Measurements from ENCODE around the gene ATP7A.

Gene ATP7A

DNA sequence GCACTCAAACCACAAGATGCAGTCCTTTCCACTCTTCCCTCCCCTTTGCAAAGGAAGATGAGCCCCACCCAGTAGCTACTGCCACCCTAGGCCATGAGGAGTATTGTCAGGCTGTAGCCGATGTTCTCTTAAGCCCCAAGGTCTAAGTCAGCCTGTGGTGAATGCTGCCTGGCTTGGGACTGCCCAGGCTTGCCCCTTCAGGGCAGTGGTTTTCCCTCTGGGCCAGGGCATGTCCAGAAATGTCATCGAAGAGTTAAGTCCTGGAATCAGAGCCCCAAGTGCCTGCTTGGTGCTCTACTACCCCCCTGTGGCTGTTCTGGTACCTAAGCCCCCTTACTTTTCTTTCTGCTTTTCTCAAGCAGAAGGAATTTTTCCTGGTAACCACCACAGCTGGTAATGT is 181.8 kb downstream of the ATP7A start:
- H3K36me3 Mint-ChIP-seq, result peaks cover 2% of the 10 kb centered on the region
- peaks cover 4% of the 10 kb centered on the region for H3K9me3 Mint-ChIP-seq
- ATAC-seq (ENCODE audit: low read depth) (no peak), DNase-seq (ENCODE audit: low spot score in 2 of 2) (no peak)
- no peak overlapping the region for H3K4me3 Mint-ChIP-seq
- H3K4me1 Mint-ChIP-seq, result no peaks in the 10 kb centered on the region
- H3K27me3 Mint-ChIP-seq, result peaks cover 2% of the 10 kb centered on the region
- H3K27ac Mint-ChIP-seq, result no peak overlapping the region

DNA sequence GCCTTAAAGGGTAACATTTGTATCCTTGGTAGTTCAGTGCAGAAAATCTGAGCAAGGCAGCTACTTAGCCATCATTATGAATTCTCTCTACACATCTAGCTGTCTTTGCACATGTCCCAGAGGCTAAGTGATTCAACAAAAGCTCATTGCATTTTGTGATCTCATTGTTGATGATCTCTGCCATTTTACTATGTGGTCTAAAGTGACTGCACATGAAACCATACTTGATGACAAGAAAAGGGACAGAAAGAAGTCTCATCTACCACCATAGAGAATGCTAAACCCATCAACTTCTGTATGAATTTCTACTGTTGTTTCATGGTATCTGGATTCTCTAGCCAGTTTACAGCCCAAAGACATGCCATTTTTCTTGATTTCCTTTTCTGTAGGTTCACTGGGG is 187.6 kb downstream of the ATP7A start:
- DNase-seq (ENCODE audit: low spot score in 2 of 2), result no peak
- no peak overlapping the region for H3K27ac Mint-ChIP-seq
- no peaks in the 10 kb centered on the region for H3K9me3 Mint-ChIP-seq
- no peaks in the 10 kb centered on the region for H3K36me3 Mint-ChIP-seq
- peaks cover 3% of the 10 kb centered on the region for H3K4me1 Mint-ChIP-seq
- no peak overlapping the region for H3K4me3 Mint-ChIP-seq
- ATAC-seq (ENCODE audit: low read depth), result no peak
- peaks cover 2% of the 10 kb centered on the region for H3K27me3 Mint-ChIP-seq

All from memory B cell (primary cell).